DOHH2 (cell line): ENCODE results near the gene G6PC2.

Experiments used
- EZH2phosphoT487 ChIP-seq: fragments of 200-600 bp; sonication (generic); IDR thresholded peaks from 2 replicates; pipeline ENCODE4 v1.6.1; 2017; ENCODE audit warnings: borderline replicate concordance, mild to moderate bottlenecking, antibody characterized with exemption, low read length, moderate library complexity, mixed read lengths
- TF ChIP-seq, protein P1 (sequence below): fragments of 200-600 bp; sonication (generic); IDR thresholded peaks from one replicate; pipeline ENCODE4 v1.5.1; 2014; ENCODE audit warnings: antibody characterized with exemption, mild to moderate bottlenecking, low read depth, low read length; ENCODE audit not compliant: poor library complexity, severe bottlenecking

DNA sequence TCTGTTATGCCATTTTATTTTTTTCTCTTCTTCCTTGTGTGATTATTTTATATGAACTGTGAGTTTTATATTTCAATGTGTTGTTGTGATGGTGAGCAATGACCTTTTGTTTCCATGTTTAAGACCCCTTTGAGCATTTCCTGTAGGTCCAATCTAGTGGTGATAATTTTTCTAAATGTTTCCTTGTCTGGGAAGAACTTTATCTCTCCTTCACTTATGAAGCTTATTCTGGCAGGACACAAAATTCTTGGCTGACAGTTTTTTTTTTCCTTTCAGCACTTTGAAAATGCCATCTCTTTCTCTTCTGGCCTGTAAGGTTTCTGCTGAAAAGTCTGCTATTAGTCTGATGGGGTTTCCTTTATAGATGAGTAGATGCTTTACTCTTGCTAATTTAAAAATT lies 53.2 kb downstream of the G6PC2 start:
- TF ChIP-seq, protein P1, sequence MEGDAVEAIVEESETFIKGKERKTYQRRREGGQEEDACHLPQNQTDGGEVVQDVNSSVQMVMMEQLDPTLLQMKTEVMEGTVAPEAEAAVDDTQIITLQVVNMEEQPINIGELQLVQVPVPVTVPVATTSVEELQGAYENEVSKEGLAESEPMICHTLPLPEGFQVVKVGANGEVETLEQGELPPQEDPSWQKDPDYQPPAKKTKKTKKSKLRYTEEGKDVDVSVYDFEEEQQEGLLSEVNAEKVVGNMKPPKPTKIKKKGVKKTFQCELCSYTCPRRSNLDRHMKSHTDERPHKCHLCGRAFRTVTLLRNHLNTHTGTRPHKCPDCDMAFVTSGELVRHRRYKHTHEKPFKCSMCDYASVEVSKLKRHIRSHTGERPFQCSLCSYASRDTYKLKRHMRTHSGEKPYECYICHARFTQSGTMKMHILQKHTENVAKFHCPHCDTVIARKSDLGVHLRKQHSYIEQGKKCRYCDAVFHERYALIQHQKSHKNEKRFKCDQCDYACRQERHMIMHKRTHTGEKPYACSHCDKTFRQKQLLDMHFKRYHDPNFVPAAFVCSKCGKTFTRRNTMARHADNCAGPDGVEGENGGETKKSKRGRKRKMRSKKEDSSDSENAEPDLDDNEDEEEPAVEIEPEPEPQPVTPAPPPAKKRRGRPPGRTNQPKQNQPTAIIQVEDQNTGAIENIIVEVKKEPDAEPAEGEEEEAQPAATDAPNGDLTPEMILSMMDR, result no peak
- TF ChIP-seq EZH2phosphoT487, result no peak
